Lung (tissue), 12 donors: ENCODE data around the gene PPP2R3A. TPM values are rescaled to one million over a fixed set of nuclear protein-coding genes. Genes with fewer than 3 reads are reported as not detected.

Experiments
- ATAC-seq: fragments of 200-7000 bp; cut with Tn5 transposase; one replicate; pipeline ENCODE4 v1.9.1; 2020; ENCODE audit warnings: moderate number of reproducible peaks; ENCODE audit not compliant: insufficient read depth, low FRiP score
- DNase-seq, 3 donors: peaks; one replicate each; pipeline ENCODE4 v3.0.0-alpha.2; 2013 to 2017
- H3K27ac ChIP-seq, 2 donors: one replicate each; pipeline ENCODE4 v1.5.1; 2013; ENCODE audit warnings: mild to moderate bottlenecking in 2 of 2, moderate library complexity in 2 of 2, control low read depth in 1 of 2, inconsistent platforms in 1 of 2, low read depth in 1 of 2, low read length in 1 of 2
- H3K27me3 ChIP-seq, 3 donors: one replicate each; pipeline ENCODE4 v1.5.1; 2013; ENCODE audit warnings: low read length in 2 of 3; ENCODE audit not compliant: control insufficient read depth in 3 of 3, insufficient read depth in 3 of 3
- H3K36me3 ChIP-seq, 4 donors: one replicate each; pipeline ENCODE4 v1.5.1; 2013; ENCODE audit warnings: low read length in 4 of 4, mild to moderate bottlenecking in 1 of 4, moderate library complexity in 1 of 4; ENCODE audit not compliant: control insufficient read depth in 4 of 4, insufficient read depth in 4 of 4
- H3K4me1 ChIP-seq, 5 donors: one replicate each; pipeline ENCODE4 v1.5.1; 2013; ENCODE audit warnings: low read length in 5 of 5, mild to moderate bottlenecking in 2 of 5, moderate library complexity in 1 of 5; ENCODE audit not compliant: control insufficient read depth in 5 of 5, insufficient read depth in 5 of 5
- H3K4me3 ChIP-seq: one replicate; pipeline ENCODE4 v1.5.1; 2013; ENCODE audit warnings: mild to moderate bottlenecking, control low read depth, moderate library complexity
- H3K9ac ChIP-seq, 2 donors: one replicate each; pipeline ENCODE4 v1.5.1; 2013; ENCODE audit warnings: low read length in 2 of 2, control low read depth in 1 of 2; ENCODE audit not compliant: insufficient read depth in 1 of 2
- H3K9me3 ChIP-seq, 4 donors: one replicate each; pipeline ENCODE4 v1.5.1; 2013; ENCODE audit warnings: low read length in 3 of 4, mild to moderate bottlenecking in 1 of 4, moderate library complexity in 1 of 4; ENCODE audit not compliant: control insufficient read depth in 4 of 4, insufficient read depth in 3 of 4
- CTCF ChIP-seq: IDR thresholded peaks from 2 replicates; pipeline ENCODE4 v1.5.1; 2012; ENCODE audit warnings: mild to moderate bottlenecking; ENCODE audit errors: control extremely low read depth, extremely low read depth
- WGBS, 2 donors: extraction: QIAGEN DNeasy Blood & Tissue Kit; methylation state at CpG; one replicate each; pipeline ENCODE4 v1.1.7; 2013; 5-methylcytosine and 5-hydroxymethylcytosine counted together
- polyA plus RNA-seq, 2 donors: library from polyadenylated mRNA; stranded (reverse); fragments of 200-250 nt; gene quantifications; one replicate each; pipeline ENCODE4 v1.2.1, GENCODE V29; 2013
- total RNA-seq, 2 donors: library from RNA; depleted of rRNA in 1 of 2; stranded (reverse); fragments of >200 nt in 1 of 2; gene quantifications; one replicate each; pipeline ENCODE4 v1.2.1, GENCODE V29; 2014 to 2021
- donor health status: control.
- donor health status: control.
- donor health status: Bipolar disorder and iron deficiency.
- donor health status: healthy.
- donor health status: DM: yes; HTN: yes; CAD: no.

PPP2R3A gene
- total and polyA plus RNA-seq, 4 donors, result 1.6 to 17.0 (median 4.6) TPM

GRCh38 chr3:136093771-136094170 lies 128.2 kb downstream of the PPP2R3A start:
- no peaks in the 10 kb centered on the region for H3K9me3 ChIP-seq
- 88% methylated on average over 4 of the region's 4 CpGs for WGBS, 2 donors
- H3K27ac ChIP-seq, result no peak overlapping the region
- no peak for TF ChIP-seq CTCF
- no peak for ATAC-seq
- no peaks in the 10 kb centered on the region for H3K27me3 ChIP-seq
- no peaks in the 10 kb centered on the region for H3K4me1 ChIP-seq
- no peak overlapping the region for H3K9ac ChIP-seq
- H3K4me3 ChIP-seq, result no peak overlapping the region
- H3K36me3 ChIP-seq, result peaks cover 2 to 20% (median 7%) of the 10 kb centered on the region in 4 donors
- no peak for DNase-seq

- Histone ChIP-seq H3K27me3 (no peaks in the 10 kb centered on the region), H3K27ac (no peak overlapping the region), H3K9ac (no peak overlapping the region), H3K36me3 (peaks cover 0 to 12% (median 5%) of the 10 kb centered on the region in 4 donors), H3K4me1 (no peaks in the 10 kb centered on the region), H3K4me3 (no peak overlapping the region), H3K9me3 (no peaks in the 10 kb centered on the region)
- no peak for ATAC-seq
- no peak for DNase-seq
- 63 to 79% methylated on average over 4 of the region's 4 CpGs for WGBS, 2 donors
- TF ChIP-seq CTCF, result no peak
Measured at GRCh38 chr3:136105044-136105443, 139.5 kb downstream of the PPP2R3A start.

GRCh38 chr3:136106101-136106500 lies 140.6 kb downstream of the PPP2R3A start:
- H3K27me3 ChIP-seq, result no peaks in the 10 kb centered on the region
- ATAC-seq (no peak), DNase-seq (no peak)
- TF ChIP-seq CTCF, result no peak
- H3K4me3 ChIP-seq, result no peak overlapping the region
- no peak overlapping the region for H3K27ac ChIP-seq
- H3K9me3 ChIP-seq, result no peaks in the 10 kb centered on the region
- H3K4me1 ChIP-seq, result no peaks in the 10 kb centered on the region
- WGBS, 2 donors, result 88 to 95% methylated on average over 6 of the region's 6 CpGs
- peaks cover 0 to 12% (median 5%) of the 10 kb centered on the region in 4 donors for H3K36me3 ChIP-seq
- no peak overlapping the region for H3K9ac ChIP-seq

GRCh38 chr3:136109499-136109898 lies 144.0 kb downstream of the PPP2R3A start:
- peaks cover 1 to 12% (median 11%) of the 10 kb centered on the region in 4 donors for H3K36me3 ChIP-seq
- no peaks in the 10 kb centered on the region for H3K27me3 ChIP-seq
- no peak overlapping the region for H3K9ac ChIP-seq
- 84 to 91% methylated on average over 1 of the region's 1 CpG for WGBS, 2 donors
- DNase-seq (no peak), ATAC-seq (no peak)
- H3K4me3 ChIP-seq, result no peak overlapping the region
- H3K4me1 ChIP-seq, result no peaks in the 10 kb centered on the region
- no peak for TF ChIP-seq CTCF
- no peak overlapping the region for H3K27ac ChIP-seq
- no peaks in the 10 kb centered on the region for H3K9me3 ChIP-seq
